K562 (cell line): ENCODE results near the gene ZNF473.

ENCODE experiments used
- ERF ChIP-seq: fragments of 450-650 bp; formaldehyde crosslinking; IDR thresholded peaks from 2 replicates; pipeline ENCODE4 v1.4.0; 2020; ENCODE audit warnings: mild to moderate bottlenecking, mixed read lengths
- HNRNPLL ChIP-seq: fragments of 200-400 bp; formaldehyde crosslinking; IDR thresholded peaks from 2 replicates; pipeline ENCODE4 v1.6.1; 2017; ENCODE audit warnings: low read length, low read depth, mild to moderate bottlenecking; ENCODE audit not compliant: poor library complexity, severe bottlenecking
- MAFK ChIP-seq: IDR thresholded peaks from 2 replicates; pipeline ENCODE4 v1.6.1; 2011; ENCODE audit warnings: low read length, improper control_type of control experiment
- MTF1 ChIP-seq: fragments of 250-450 bp; sonication (Bioruptor Pico); IDR thresholded peaks from 2 replicates; pipeline ENCODE4 v1.9.0; 2021; ENCODE audit warnings: moderate library complexity, mild to moderate bottlenecking, inconsistent platforms, borderline replicate concordance
- PHB2 ChIP-seq: fragments of 450-650 bp; IDR thresholded peaks from 2 replicates; pipeline ENCODE4 v1.6.1; 2017; ENCODE audit warnings: low read depth
- TCF3 ChIP-seq: sonication (generic); formaldehyde crosslinking; IDR thresholded peaks from 2 replicates; pipeline ENCODE4 v1.4.0; 2020; ENCODE audit warnings: mild to moderate bottlenecking, missing genetic modification reagents
- ZZZ3 ChIP-seq: fragments of 450-650 bp; IDR thresholded peaks from 2 replicates; pipeline ENCODE4 v1.6.1; 2016; ENCODE audit warnings: antibody characterized with exemption, mild to moderate bottlenecking, moderate library complexity
- TF ChIP-seq, protein P1 (sequence below), 2 experiments: fragments of 450-650 bp; formaldehyde crosslinking in 1 of 2; IDR thresholded peaks; 2 replicates each; pipeline versions ENCODE4 v1.4.0 to v1.6.1; 2014 to 2020; ENCODE audit warnings: mild to moderate bottlenecking in 2 of 2, borderline replicate concordance in 1 of 2, low read depth in 1 of 2
- TF ChIP-seq, protein P2 (sequence below), 3 experiments: IDR thresholded peaks in 2 of 3; conservative IDR thresholded peaks in 1 of 3; 2 replicates each; pipeline ENCODE4 v1.5.1; 2011 to 2012; ENCODE audit warnings: low read length in 3 of 3, mild to moderate bottlenecking in 3 of 3, control low read depth in 2 of 3, improper control_type of control experiment in 1 of 3, inconsistent platforms in 1 of 3, low read depth in 1 of 3, mixed read lengths in 1 of 3, moderate library complexity in 1 of 3; ENCODE audit not compliant: insufficient read depth in 2 of 3

- TF ChIP-seq HNRNPLL, result no peak
- TF ChIP-seq TCF3, result no peak
- TF ChIP-seq MTF1 (CRISPR knock-in tag), result no peak
- TF ChIP-seq, protein P1, sequence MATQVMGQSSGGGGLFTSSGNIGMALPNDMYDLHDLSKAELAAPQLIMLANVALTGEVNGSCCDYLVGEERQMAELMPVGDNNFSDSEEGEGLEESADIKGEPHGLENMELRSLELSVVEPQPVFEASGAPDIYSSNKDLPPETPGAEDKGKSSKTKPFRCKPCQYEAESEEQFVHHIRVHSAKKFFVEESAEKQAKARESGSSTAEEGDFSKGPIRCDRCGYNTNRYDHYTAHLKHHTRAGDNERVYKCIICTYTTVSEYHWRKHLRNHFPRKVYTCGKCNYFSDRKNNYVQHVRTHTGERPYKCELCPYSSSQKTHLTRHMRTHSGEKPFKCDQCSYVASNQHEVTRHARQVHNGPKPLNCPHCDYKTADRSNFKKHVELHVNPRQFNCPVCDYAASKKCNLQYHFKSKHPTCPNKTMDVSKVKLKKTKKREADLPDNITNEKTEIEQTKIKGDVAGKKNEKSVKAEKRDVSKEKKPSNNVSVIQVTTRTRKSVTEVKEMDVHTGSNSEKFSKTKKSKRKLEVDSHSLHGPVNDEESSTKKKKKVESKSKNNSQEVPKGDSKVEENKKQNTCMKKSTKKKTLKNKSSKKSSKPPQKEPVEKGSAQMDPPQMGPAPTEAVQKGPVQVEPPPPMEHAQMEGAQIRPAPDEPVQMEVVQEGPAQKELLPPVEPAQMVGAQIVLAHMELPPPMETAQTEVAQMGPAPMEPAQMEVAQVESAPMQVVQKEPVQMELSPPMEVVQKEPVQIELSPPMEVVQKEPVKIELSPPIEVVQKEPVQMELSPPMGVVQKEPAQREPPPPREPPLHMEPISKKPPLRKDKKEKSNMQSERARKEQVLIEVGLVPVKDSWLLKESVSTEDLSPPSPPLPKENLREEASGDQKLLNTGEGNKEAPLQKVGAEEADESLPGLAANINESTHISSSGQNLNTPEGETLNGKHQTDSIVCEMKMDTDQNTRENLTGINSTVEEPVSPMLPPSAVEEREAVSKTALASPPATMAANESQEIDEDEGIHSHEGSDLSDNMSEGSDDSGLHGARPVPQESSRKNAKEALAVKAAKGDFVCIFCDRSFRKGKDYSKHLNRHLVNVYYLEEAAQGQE (IDR thresholded peaks at IDR 0.05; ENCODE audit: borderline replicate concordance), result no peak
- TF ChIP-seq, protein P1 (CRISPR knock-in tag; IDR thresholded peaks at IDR 0.05; ENCODE audit: low read depth), result no peak
- TF ChIP-seq, protein P2, sequence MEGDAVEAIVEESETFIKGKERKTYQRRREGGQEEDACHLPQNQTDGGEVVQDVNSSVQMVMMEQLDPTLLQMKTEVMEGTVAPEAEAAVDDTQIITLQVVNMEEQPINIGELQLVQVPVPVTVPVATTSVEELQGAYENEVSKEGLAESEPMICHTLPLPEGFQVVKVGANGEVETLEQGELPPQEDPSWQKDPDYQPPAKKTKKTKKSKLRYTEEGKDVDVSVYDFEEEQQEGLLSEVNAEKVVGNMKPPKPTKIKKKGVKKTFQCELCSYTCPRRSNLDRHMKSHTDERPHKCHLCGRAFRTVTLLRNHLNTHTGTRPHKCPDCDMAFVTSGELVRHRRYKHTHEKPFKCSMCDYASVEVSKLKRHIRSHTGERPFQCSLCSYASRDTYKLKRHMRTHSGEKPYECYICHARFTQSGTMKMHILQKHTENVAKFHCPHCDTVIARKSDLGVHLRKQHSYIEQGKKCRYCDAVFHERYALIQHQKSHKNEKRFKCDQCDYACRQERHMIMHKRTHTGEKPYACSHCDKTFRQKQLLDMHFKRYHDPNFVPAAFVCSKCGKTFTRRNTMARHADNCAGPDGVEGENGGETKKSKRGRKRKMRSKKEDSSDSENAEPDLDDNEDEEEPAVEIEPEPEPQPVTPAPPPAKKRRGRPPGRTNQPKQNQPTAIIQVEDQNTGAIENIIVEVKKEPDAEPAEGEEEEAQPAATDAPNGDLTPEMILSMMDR (IDR thresholded peaks at IDR 0.05 in 2 of 3, conservative IDR thresholded peaks at IDR 0.05 in 1 of 3; ENCODE audit: insufficient read depth in 2 of 3, low read depth in 1 of 3, low read length in 3 of 3), result no peak
- no peak for TF ChIP-seq MAFK
- no peak for TF ChIP-seq ZZZ3
- TF ChIP-seq PHB2, result no peak
- TF ChIP-seq ERF, result no peak
These were observed 47.9 kb upstream of the ZNF473 start for GRCh38 chr19:49977881-49978280.
